Common myeloid progenitor, CD34-positive (primary cell): ENCODE data around the gene ARHGAP44. TPM values are rescaled to one million over a fixed set of nuclear protein-coding genes. Genes with fewer than 3 reads are reported as not detected.

ENCODE experiments used
- CTCF ChIA-PET: fragments of 350-600 bp; sonication (Branson Sonifier 250); formaldehyde crosslinking; loops from one replicate; lab custom pipeline; 2021; ENCODE audit warnings: antibody characterized with exemption; lab: Charles Lee
- POLR2A ChIA-PET: fragments of 350-600 bp; sonication (Branson Sonifier 250); formaldehyde crosslinking; loops from one replicate; lab custom pipeline; 2021; ENCODE audit warnings: antibody characterized with exemption; lab: Charles Lee
- DNase-seq, 3 donors: peaks; one replicate each; pipeline versions ENCODE4 v3.0.0 to v3.0.0-alpha.2; 2013
- H3K27ac ChIP-seq, 2 experiments: 1 replicate in 1 of 2; 2 replicates in 1 of 2; pipeline ENCODE4 v1.7.0; 2013; ENCODE audit warnings: inconsistent platforms in 2 of 2, low read length in 2 of 2, mild to moderate bottlenecking in 2 of 2, low read depth in 1 of 2, moderate library complexity in 1 of 2; ENCODE audit not compliant: severe bottlenecking in 2 of 2, insufficient read depth in 1 of 2, poor library complexity in 1 of 2
- H3K27me3 ChIP-seq, 5 experiments: replicated peaks in 2 of 5; 1 replicate in 3 of 5; 2 replicates in 2 of 5; pipeline versions ENCODE4 v1.6.1 to v1.7.0; 2013; ENCODE audit warnings: low read length in 4 of 5, mild to moderate bottlenecking in 2 of 5, moderate library complexity in 2 of 5, inconsistent platforms in 1 of 5; ENCODE audit not compliant: insufficient read depth in 5 of 5, control insufficient read depth in 4 of 5
- H3K36me3 ChIP-seq, 4 experiments: 1 replicate in 2 of 4; 2 replicates in 2 of 4; pipeline versions ENCODE4 v1.6.1 to v1.7.0; 2013; ENCODE audit warnings: low read length in 3 of 4, control low read depth in 1 of 4, mild to moderate bottlenecking in 1 of 4; ENCODE audit not compliant: control insufficient read depth in 4 of 4, insufficient read depth in 4 of 4
- H3K4me1 ChIP-seq, 4 experiments: 1 replicate in 3 of 4; 2 replicates in 1 of 4; pipeline versions ENCODE4 v1.6.1 to v1.7.1; 2013; ENCODE audit warnings: low read length in 3 of 4, mild to moderate bottlenecking in 3 of 4, control low read depth in 1 of 4, inconsistent platforms in 1 of 4, moderate library complexity in 1 of 4; ENCODE audit not compliant: control insufficient read depth in 4 of 4, insufficient read depth in 4 of 4; ENCODE audit errors: control extremely low read depth in 1 of 4
- H3K4me3 ChIP-seq, 7 experiments: 1 replicate in 4 of 7; 2 replicates in 3 of 7; pipeline versions ENCODE4 v1.5.1 to v1.7.0; 2013; ENCODE audit warnings: mild to moderate bottlenecking in 7 of 7, low read length in 6 of 7, moderate library complexity in 6 of 7, inconsistent platforms in 2 of 7, low read depth in 2 of 7, control low read depth in 1 of 7; ENCODE audit not compliant: insufficient read depth in 4 of 7, control insufficient read depth in 1 of 7; ENCODE audit errors: extremely low read depth in 1 of 7
- H3K9me3 ChIP-seq, 5 experiments: 1 replicate in 4 of 5; 2 replicates in 1 of 5; pipeline versions ENCODE4 v1.6.1 to v1.7.1; 2013; ENCODE audit warnings: low read length in 4 of 5, mild to moderate bottlenecking in 2 of 5, inconsistent platforms in 1 of 5, low read depth in 1 of 5, moderate library complexity in 1 of 5; ENCODE audit not compliant: control insufficient read depth in 4 of 5, insufficient read depth in 2 of 5; ENCODE audit errors: control extremely low read depth in 1 of 5
- WGBS: methylation state at CpG from one replicate; pipeline ENCODE4 v1.1.5; 2013; ENCODE audit not compliant: insufficient coverage; 5-methylcytosine and 5-hydroxymethylcytosine counted together
- polyA plus RNA-seq: library from polyadenylated mRNA; unstranded; fragments of 120-200 nt; gene quantifications from one replicate; pipeline ENCODE4 v1.2.1, GENCODE V29; 2013

The ARHGAP44 gene
- polyA plus RNA-seq = 1.4 TPM

GRCh38 chr17:12789481-12790248 lies at the start of gene ARHGAP44:
Gene ARHGAP44 (plus strand): TSS chr17:12789498. CDS start chr17:12789839, 341 bp downstream.
- CTCF ChIA-PET = interaction anchor here (0.6 to 0.9 kb wide), 2 partner anchors 12 to 48 kb away, joined by 3 read pairs; no protein-coding TSS in a partner anchor
- WGBS = 0% methylated on average over 75 of the region's 86 CpGs

GRCh38 chr17:12739500-12739899 lies 49.8 kb upstream of the ARHGAP44 start:
- no peaks in the 10 kb centered on the region for H3K36me3 ChIP-seq
- H3K4me3 ChIP-seq = no peak overlapping the region
- no peaks in the 10 kb centered on the region for H3K4me1 ChIP-seq
- CTCF ChIA-PET = no interaction called here
- 75% methylated on average over 1 of the region's 4 CpGs for WGBS
- H3K27ac ChIP-seq = no peak overlapping the region
- POLR2A ChIA-PET = no interaction called here
- H3K27me3 ChIP-seq = peaks cover 0 to 7% (median 0%) of the 10 kb centered on the region in 5 experiments
- no peaks in the 10 kb centered on the region for H3K9me3 ChIP-seq
- no peak for DNase-seq

More at GRCh38 chr17:12789481-12790248, at the start of gene ARHGAP44:
- no peaks in the 10 kb centered on the region for H3K36me3 ChIP-seq
- no peaks in the 10 kb centered on the region for H3K9me3 ChIP-seq
- H3K4me1 ChIP-seq = peaks cover 0 to 10% (median 6%) of the 10 kb centered on the region in 4 experiments
- peaks cover 0 to 31% (median 12%) of the 10 kb centered on the region in 5 experiments for H3K27me3 ChIP-seq
- POLR2A ChIA-PET = no interaction called here
- DNase-seq = peak; percentile 10 to 70 (median 47)
- peak within 1 kb of the TSS; percentile 58 to 83 (median 76) for H3K4me3 ChIP-seq
- no peak within 1 kb of the TSS for H3K27ac ChIP-seq

GRCh38 chr17:12743046-12743445 lies 46.3 kb upstream of the ARHGAP44 start:
- CTCF ChIA-PET = interaction anchor here (0.9 kb wide), 1 partner anchor 560 kb away, joined by 4 read pairs; no protein-coding TSS in a partner anchor
- WGBS = no CpG with 5 or more reads among the region's 3 CpGs

GRCh38 chr17:12744298-12744697 lies 45.0 kb upstream of the ARHGAP44 start:
- Histone ChIP-seq H3K27ac (no peak overlapping the region), H3K4me1 (no peaks in the 10 kb centered on the region), H3K4me3 (no peak overlapping the region), H3K27me3 (peaks cover 0 to 2% (median 0%) of the 10 kb centered on the region in 5 experiments), H3K9me3 (no peaks in the 10 kb centered on the region), H3K36me3 (no peaks in the 10 kb centered on the region)
- no peak for DNase-seq
- POLR2A ChIA-PET = no interaction called here
- CTCF ChIA-PET = no interaction called here
- WGBS = 100% methylated on average over 4 of the region's 5 CpGs

More at GRCh38 chr17:12743046-12743445, 46.3 kb upstream of the ARHGAP44 start:
- H3K27me3 ChIP-seq = peaks cover 0 to 3% (median 0%) of the 10 kb centered on the region in 5 experiments
- no peaks in the 10 kb centered on the region for H3K9me3 ChIP-seq
- no peaks in the 10 kb centered on the region for H3K36me3 ChIP-seq
- POLR2A ChIA-PET = no interaction called here
- no peak for DNase-seq
- H3K27ac ChIP-seq = no peak overlapping the region
- no peaks in the 10 kb centered on the region for H3K4me1 ChIP-seq
- no peak overlapping the region for H3K4me3 ChIP-seq

- ChIA-PET POLR2A (no interaction called here), CTCF (no interaction called here)
- Histone ChIP-seq H3K27me3 (no peaks in the 10 kb centered on the region), H3K36me3 (no peaks in the 10 kb centered on the region), H3K27ac (no peak overlapping the region), H3K9me3 (no peaks in the 10 kb centered on the region), H3K4me1 (no peaks in the 10 kb centered on the region), H3K4me3 (no peak overlapping the region)
- no CpG with 5 or more reads among the region's 1 CpG for WGBS
- no peak for DNase-seq
Measured at GRCh38 chr17:12744786-12745185, 44.5 kb upstream of the ARHGAP44 start.

GRCh38 chr17:12745486-12745885 lies 43.8 kb upstream of the ARHGAP44 start:
- 84% methylated on average over 6 of the region's 7 CpGs for WGBS
- H3K27ac ChIP-seq = no peak overlapping the region
- POLR2A ChIA-PET = no interaction called here
- DNase-seq = no peak
- H3K4me3 ChIP-seq = no peak overlapping the region
- CTCF ChIA-PET = no interaction called here
- no peaks in the 10 kb centered on the region for H3K36me3 ChIP-seq
- no peaks in the 10 kb centered on the region for H3K27me3 ChIP-seq
- no peaks in the 10 kb centered on the region for H3K9me3 ChIP-seq
- H3K4me1 ChIP-seq = no peaks in the 10 kb centered on the region

GRCh38 chr17:12756786-12757185 lies 32.5 kb upstream of the ARHGAP44 start:
- ChIA-PET CTCF (no interaction called here), POLR2A (no interaction called here)
- no peak overlapping the region for H3K27ac ChIP-seq
- no peaks in the 10 kb centered on the region for H3K4me1 ChIP-seq
- no peaks in the 10 kb centered on the region for H3K9me3 ChIP-seq
- H3K27me3 ChIP-seq = no peaks in the 10 kb centered on the region
- no peak for DNase-seq
- no peak overlapping the region for H3K4me3 ChIP-seq
- no peaks in the 10 kb centered on the region for H3K36me3 ChIP-seq
